ENCODE measurements around the gene PIK3CD.
"Not testable (repeated sequence)": the region's sequence is repeated elsewhere in the genome, so short reads cannot be mapped to it uniquely, and the experiment has no call there.

Gene PIK3CD

GRCh38 chr1:9689971-9690381 lies 38.4 kb downstream of the PIK3CD start:
- no peak for DNase-seq (ENCODE audit: low read depth)

- DNase-seq (ENCODE audit: low read depth) = no peak
These were observed 39.0 kb downstream of the PIK3CD start for GRCh38 chr1:9690440-9691107.

- DNase-seq (ENCODE audit: low read depth) = peak; percentile 12
These were observed 39.5 kb downstream of the PIK3CD start for GRCh38 chr1:9691108-9691445.

GRCh38 chr1:9691691-9692090 lies 40.2 kb downstream of the PIK3CD start:
- DNase-seq (ENCODE audit: low read depth) = no peak

- no peak for DNase-seq (ENCODE audit: low read depth)
These were observed 45.3 kb downstream of the PIK3CD start for GRCh38 chr1:9696793-9697192.

- no peak for DNase-seq (ENCODE audit: low read depth)
These were observed 47.8 kb downstream of the PIK3CD start for GRCh38 chr1:9699361-9699760.

GRCh38 chr1:9700340-9700739 lies 48.8 kb downstream of the PIK3CD start:
- peak; percentile 82 for DNase-seq (ENCODE audit: low read depth)

- DNase-seq (ENCODE audit: low read depth) = no peak
These were observed 50.1 kb downstream of the PIK3CD start for GRCh38 chr1:9701665-9702064.

GRCh38 chr1:9703165-9703509 lies 51.6 kb downstream of the PIK3CD start:
- DNase-seq (ENCODE audit: low read depth) = no peak

- no peak for DNase-seq (ENCODE audit: low read depth)
These were observed 52.1 kb downstream of the PIK3CD start for GRCh38 chr1:9703681-9704080.

GRCh38 chr1:9705337-9706093 lies 54.0 kb downstream of the PIK3CD start:
- peak; percentile 20 for DNase-seq (ENCODE audit: low read depth)

- no peak for DNase-seq (ENCODE audit: low read depth)
These were observed 54.6 kb downstream of the PIK3CD start for GRCh38 chr1:9706178-9706577.

- no peak for DNase-seq (ENCODE audit: low read depth)
These were observed 58.5 kb downstream of the PIK3CD start for GRCh38 chr1:9710037-9710436.

- DNase-seq (ENCODE audit: low read depth) = no peak
These were observed 60.0 kb downstream of the PIK3CD start for GRCh38 chr1:9711466-9712020.

GRCh38 chr1:9712767-9713166 lies 61.2 kb downstream of the PIK3CD start:
- not testable (repeated sequence) for DNase-seq (ENCODE audit: low read depth)

GRCh38 chr1:9714257-9714718 lies 62.8 kb downstream of the PIK3CD start:
- no peak for DNase-seq (ENCODE audit: low read depth)

GRCh38 chr1:9715536-9716226 lies 64.2 kb downstream of the PIK3CD start:
- DNase-seq (ENCODE audit: low read depth) = no peak

GRCh38 chr1:9716404-9717192 lies 65.1 kb downstream of the PIK3CD start:
- DNase-seq (ENCODE audit: low read depth) = no peak

GRCh38 chr1:9717193-9718005 lies 65.9 kb downstream of the PIK3CD start:
- DNase-seq (ENCODE audit: low read depth) = no peak

- no peak for DNase-seq (ENCODE audit: low read depth)
These were observed 66.6 kb downstream of the PIK3CD start for GRCh38 chr1:9718006-9718680.

Data from amniotic epithelial cell (primary cell).